ENCODE measurements around the gene MAP2K6.

MAP2K6 gene

GRCh38 chr17:69415431-69415830 is 934 bp downstream of the MAP2K6 start:
- H3K36me3 Mint-ChIP-seq: no peaks in the 10 kb centered on the region
- no peak overlapping the region for H3K4me3 Mint-ChIP-seq
- no peak overlapping the region for H3K27ac Mint-ChIP-seq
- H3K4me1 Mint-ChIP-seq (ENCODE audit: low read depth): peaks cover 11% of the 10 kb centered on the region
- H3K27me3 Mint-ChIP-seq: no peaks in the 10 kb centered on the region
- H3K9me3 Mint-ChIP-seq (ENCODE audit: low read depth): no peaks in the 10 kb centered on the region

- Mint-ChIP-seq H3K27me3 (no peaks in the 10 kb centered on the region), H3K36me3 (no peaks in the 10 kb centered on the region), H3K9me3 (ENCODE audit: low read depth) (no peaks in the 10 kb centered on the region), H3K4me3 (no peak overlapping the region), H3K4me1 (ENCODE audit: low read depth) (peaks cover 25% of the 10 kb centered on the region), H3K27ac (no peak overlapping the region)
These were observed 3.3 kb downstream of the MAP2K6 start for GRCh38 chr17:69417545-69418483.

- Mint-ChIP-seq H3K4me3 (no peak overlapping the region), H3K27ac (no peak overlapping the region), H3K9me3 (ENCODE audit: low read depth) (no peaks in the 10 kb centered on the region), H3K27me3 (no peaks in the 10 kb centered on the region), H3K36me3 (peaks cover 2% of the 10 kb centered on the region), H3K4me1 (ENCODE audit: low read depth) (peaks cover 32% of the 10 kb centered on the region)
These were observed 4.0 kb downstream of the MAP2K6 start for GRCh38 chr17:69418535-69418934.

GRCh38 chr17:69423450-69423849 is 9.0 kb downstream of the MAP2K6 start:
- Mint-ChIP-seq H3K4me1 (ENCODE audit: low read depth) (peaks cover 71% of the 10 kb centered on the region), H3K4me3 (peak overlapping the region; percentile 68), H3K27ac (peak overlapping the region; percentile 85), H3K27me3 (no peaks in the 10 kb centered on the region), H3K36me3 (peaks cover 15% of the 10 kb centered on the region), H3K9me3 (ENCODE audit: low read depth) (no peaks in the 10 kb centered on the region)

- Mint-ChIP-seq H3K27ac (no peak overlapping the region), H3K4me3 (no peak overlapping the region), H3K27me3 (no peaks in the 10 kb centered on the region), H3K36me3 (peaks cover 16% of the 10 kb centered on the region), H3K9me3 (ENCODE audit: low read depth) (no peaks in the 10 kb centered on the region), H3K4me1 (ENCODE audit: low read depth) (peaks cover 71% of the 10 kb centered on the region)
These were observed 10.0 kb downstream of the MAP2K6 start for GRCh38 chr17:69424287-69425041.

DNA sequence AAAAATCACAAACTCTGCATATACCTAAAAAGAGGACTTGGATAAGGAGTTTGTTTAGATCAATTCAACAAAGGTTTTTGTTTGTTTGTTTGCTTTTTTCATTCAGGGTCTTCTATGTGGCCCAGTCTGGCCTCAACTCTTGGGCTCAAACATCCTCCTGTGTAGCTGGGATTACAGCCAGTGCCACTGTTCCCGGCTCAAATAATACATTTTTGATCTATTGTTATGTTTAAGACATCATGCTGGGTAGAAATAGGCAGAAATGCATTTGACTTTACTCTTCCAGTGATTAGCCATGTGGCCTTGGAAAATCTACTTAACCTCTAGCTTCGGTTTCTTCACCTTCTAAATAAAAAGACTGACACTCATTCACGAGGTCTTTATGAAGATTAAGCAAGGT is 11.5 kb downstream of the MAP2K6 start:
- H3K27ac Mint-ChIP-seq: peak overlapping the region; percentile 31
- H3K9me3 Mint-ChIP-seq (ENCODE audit: low read depth): no peaks in the 10 kb centered on the region
- H3K27me3 Mint-ChIP-seq: no peaks in the 10 kb centered on the region
- peaks cover 79% of the 10 kb centered on the region for H3K4me1 Mint-ChIP-seq (ENCODE audit: low read depth)
- H3K36me3 Mint-ChIP-seq: peaks cover 18% of the 10 kb centered on the region
- H3K4me3 Mint-ChIP-seq: no peak overlapping the region

GRCh38 chr17:69427486-69428197 is 13.1 kb downstream of the MAP2K6 start:
- H3K27me3 Mint-ChIP-seq: no peaks in the 10 kb centered on the region
- H3K9me3 Mint-ChIP-seq (ENCODE audit: low read depth): no peaks in the 10 kb centered on the region
- H3K4me3 Mint-ChIP-seq: no peak overlapping the region
- H3K27ac Mint-ChIP-seq: no peak overlapping the region
- H3K36me3 Mint-ChIP-seq: peaks cover 19% of the 10 kb centered on the region
- H3K4me1 Mint-ChIP-seq (ENCODE audit: low read depth): peaks cover 78% of the 10 kb centered on the region

GRCh38 chr17:69428252-69428980 is 13.9 kb downstream of the MAP2K6 start:
- H3K4me3 Mint-ChIP-seq: no peak overlapping the region
- peaks cover 22% of the 10 kb centered on the region for H3K36me3 Mint-ChIP-seq
- H3K9me3 Mint-ChIP-seq (ENCODE audit: low read depth): no peaks in the 10 kb centered on the region
- H3K27ac Mint-ChIP-seq: no peak overlapping the region
- no peaks in the 10 kb centered on the region for H3K27me3 Mint-ChIP-seq
- peaks cover 78% of the 10 kb centered on the region for H3K4me1 Mint-ChIP-seq (ENCODE audit: low read depth)

- no peaks in the 10 kb centered on the region for H3K27me3 Mint-ChIP-seq
- no peak overlapping the region for H3K4me3 Mint-ChIP-seq
- H3K4me1 Mint-ChIP-seq (ENCODE audit: low read depth): peaks cover 70% of the 10 kb centered on the region
- no peaks in the 10 kb centered on the region for H3K9me3 Mint-ChIP-seq (ENCODE audit: low read depth)
- peak overlapping the region; percentile 61 for H3K27ac Mint-ChIP-seq
- peaks cover 22% of the 10 kb centered on the region for H3K36me3 Mint-ChIP-seq
These were observed 16.0 kb downstream of the MAP2K6 start for GRCh38 chr17:69430488-69430887.

- H3K4me1 Mint-ChIP-seq (ENCODE audit: low read depth): peaks cover 57% of the 10 kb centered on the region
- H3K9me3 Mint-ChIP-seq (ENCODE audit: low read depth): no peaks in the 10 kb centered on the region
- peaks cover 16% of the 10 kb centered on the region for H3K36me3 Mint-ChIP-seq
- H3K27me3 Mint-ChIP-seq: no peaks in the 10 kb centered on the region
- no peak overlapping the region for H3K27ac Mint-ChIP-seq
- no peak overlapping the region for H3K4me3 Mint-ChIP-seq
These were observed 17.3 kb downstream of the MAP2K6 start for GRCh38 chr17:69431835-69432234.

GRCh38 chr17:69433093-69433492 is 18.6 kb downstream of the MAP2K6 start:
- Mint-ChIP-seq H3K4me1 (ENCODE audit: low read depth) (peaks cover 54% of the 10 kb centered on the region), H3K9me3 (ENCODE audit: low read depth) (no peaks in the 10 kb centered on the region), H3K27ac (no peak overlapping the region), H3K4me3 (no peak overlapping the region), H3K27me3 (no peaks in the 10 kb centered on the region), H3K36me3 (peaks cover 22% of the 10 kb centered on the region)

GRCh38 chr17:69434164-69434579 is 19.7 kb downstream of the MAP2K6 start:
- Mint-ChIP-seq H3K4me3 (no peak overlapping the region), H3K4me1 (ENCODE audit: low read depth) (peaks cover 49% of the 10 kb centered on the region), H3K9me3 (ENCODE audit: low read depth) (no peaks in the 10 kb centered on the region), H3K27me3 (no peaks in the 10 kb centered on the region), H3K27ac (no peak overlapping the region), H3K36me3 (peaks cover 23% of the 10 kb centered on the region)

DNA sequence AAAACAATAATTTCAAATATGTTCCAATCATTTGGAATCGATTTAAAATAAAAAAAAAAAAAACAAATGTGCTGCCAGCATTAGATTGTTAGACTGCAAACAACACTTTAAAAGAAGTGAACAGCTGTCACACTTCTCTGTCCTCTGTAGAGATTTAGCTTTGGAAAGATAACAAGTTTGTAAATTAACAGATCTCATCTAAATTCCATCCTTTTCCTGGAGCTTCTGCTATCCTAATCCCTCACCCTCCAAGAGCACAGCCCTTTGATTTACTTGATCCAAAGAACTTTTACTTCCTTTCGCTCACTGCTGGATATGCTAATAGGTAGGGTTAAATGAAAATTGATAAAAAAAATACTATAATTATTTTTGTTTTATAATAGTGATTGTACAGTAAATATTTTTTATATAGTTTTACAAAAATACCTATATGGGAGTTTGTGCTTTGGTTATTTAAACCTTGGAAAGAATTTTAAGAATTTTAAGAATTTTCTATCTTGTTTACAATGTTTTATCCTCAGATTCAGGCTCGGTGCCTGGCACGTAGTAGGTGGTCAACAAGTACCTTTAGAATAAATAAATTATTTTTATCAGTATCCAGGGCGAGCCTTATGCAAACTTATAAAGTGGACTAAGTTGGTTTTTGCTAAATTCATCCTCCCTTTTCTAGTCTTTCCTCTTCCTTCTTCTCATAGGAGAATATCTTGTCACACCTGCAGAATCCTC is 21.6 kb downstream of the MAP2K6 start:
- no peak overlapping the region for H3K4me3 Mint-ChIP-seq
- H3K4me1 Mint-ChIP-seq (ENCODE audit: low read depth): peaks cover 33% of the 10 kb centered on the region
- H3K27me3 Mint-ChIP-seq: no peaks in the 10 kb centered on the region
- H3K36me3 Mint-ChIP-seq: peaks cover 23% of the 10 kb centered on the region
- no peak overlapping the region for H3K27ac Mint-ChIP-seq
- H3K9me3 Mint-ChIP-seq (ENCODE audit: low read depth): peaks cover 8% of the 10 kb centered on the region

- Mint-ChIP-seq H3K27me3 (no peaks in the 10 kb centered on the region), H3K9me3 (ENCODE audit: low read depth) (peaks cover 8% of the 10 kb centered on the region), H3K36me3 (peaks cover 23% of the 10 kb centered on the region), H3K27ac (no peak overlapping the region), H3K4me3 (no peak overlapping the region), H3K4me1 (ENCODE audit: low read depth) (peaks cover 27% of the 10 kb centered on the region)
These were observed 23.0 kb downstream of the MAP2K6 start for GRCh38 chr17:69437475-69437874.
